HG02588 (cell line): ENCODE data around the gene LRRC59.

Experiments used
- ATAC-seq: cut with Tn5 transposase; IDR thresholded peaks from one replicate; pipeline ENCODE4 v1.9.1; 2021; ENCODE audit warnings: mild to moderate bottlenecking, moderate library complexity; ENCODE audit not compliant: unreplicated experiment

LRRC59 gene

DNA sequence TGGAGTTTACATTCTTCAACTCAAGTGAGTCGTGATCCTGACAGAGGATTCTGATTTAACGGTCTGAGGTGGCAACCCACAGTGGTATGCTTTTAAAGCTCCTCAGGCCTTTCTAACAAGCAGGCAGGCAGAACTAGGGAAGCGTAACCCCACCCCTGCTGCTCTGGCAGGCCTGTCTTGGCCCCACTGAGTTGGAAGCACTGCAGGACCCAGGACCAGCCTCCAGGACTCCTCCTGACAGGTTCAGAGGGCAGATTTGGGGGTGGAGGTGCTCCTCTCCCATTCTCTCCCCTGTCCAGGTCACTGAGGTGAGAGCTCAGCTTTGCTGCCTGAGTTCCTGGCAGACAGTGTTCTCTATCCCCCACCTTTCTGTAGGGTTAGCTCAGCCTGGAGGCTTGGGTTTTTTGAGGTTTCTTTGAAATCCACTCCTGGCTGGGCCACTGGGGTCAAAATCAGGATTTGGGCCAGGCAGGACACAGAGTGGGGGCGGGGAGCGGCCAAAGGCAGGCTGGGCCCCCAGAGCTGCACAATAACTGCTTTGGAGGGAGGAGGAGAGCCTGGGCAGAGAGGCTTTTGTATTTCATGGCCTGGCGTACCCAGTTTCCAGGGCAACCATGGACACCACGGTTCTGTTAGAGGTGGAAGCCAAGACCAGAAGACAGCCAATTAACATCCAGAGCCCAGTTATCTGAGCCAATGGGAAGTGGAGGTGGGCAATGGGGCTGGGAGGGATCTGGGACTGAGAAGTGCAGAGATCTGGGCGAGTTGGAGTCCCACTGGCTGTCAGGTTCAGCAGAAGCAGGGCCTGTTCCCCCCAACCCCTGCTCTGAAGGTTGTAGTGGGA lies 33.9 kb downstream of the LRRC59 start:
- ATAC-seq: no peak

DNA sequence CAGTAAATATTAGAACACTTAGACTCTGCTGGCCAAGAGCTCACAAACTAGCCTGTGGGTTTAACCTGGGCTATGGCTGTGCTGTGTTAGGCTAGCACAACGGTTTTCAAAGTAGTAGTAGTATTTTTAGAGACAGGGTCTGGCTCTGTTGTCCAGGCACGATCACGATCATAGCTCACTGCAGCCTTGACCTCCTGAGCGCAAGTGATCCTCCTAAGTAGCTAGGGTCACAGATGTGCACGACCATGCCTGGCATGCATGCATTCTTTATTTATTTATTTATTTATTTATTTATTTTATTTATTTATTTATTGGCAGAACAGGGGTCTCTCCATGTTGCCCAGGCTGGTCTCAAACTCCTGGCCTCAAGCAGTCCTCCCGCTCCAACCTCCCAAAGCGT lies 34.7 kb downstream of the LRRC59 start:
- no peak for ATAC-seq

DNA sequence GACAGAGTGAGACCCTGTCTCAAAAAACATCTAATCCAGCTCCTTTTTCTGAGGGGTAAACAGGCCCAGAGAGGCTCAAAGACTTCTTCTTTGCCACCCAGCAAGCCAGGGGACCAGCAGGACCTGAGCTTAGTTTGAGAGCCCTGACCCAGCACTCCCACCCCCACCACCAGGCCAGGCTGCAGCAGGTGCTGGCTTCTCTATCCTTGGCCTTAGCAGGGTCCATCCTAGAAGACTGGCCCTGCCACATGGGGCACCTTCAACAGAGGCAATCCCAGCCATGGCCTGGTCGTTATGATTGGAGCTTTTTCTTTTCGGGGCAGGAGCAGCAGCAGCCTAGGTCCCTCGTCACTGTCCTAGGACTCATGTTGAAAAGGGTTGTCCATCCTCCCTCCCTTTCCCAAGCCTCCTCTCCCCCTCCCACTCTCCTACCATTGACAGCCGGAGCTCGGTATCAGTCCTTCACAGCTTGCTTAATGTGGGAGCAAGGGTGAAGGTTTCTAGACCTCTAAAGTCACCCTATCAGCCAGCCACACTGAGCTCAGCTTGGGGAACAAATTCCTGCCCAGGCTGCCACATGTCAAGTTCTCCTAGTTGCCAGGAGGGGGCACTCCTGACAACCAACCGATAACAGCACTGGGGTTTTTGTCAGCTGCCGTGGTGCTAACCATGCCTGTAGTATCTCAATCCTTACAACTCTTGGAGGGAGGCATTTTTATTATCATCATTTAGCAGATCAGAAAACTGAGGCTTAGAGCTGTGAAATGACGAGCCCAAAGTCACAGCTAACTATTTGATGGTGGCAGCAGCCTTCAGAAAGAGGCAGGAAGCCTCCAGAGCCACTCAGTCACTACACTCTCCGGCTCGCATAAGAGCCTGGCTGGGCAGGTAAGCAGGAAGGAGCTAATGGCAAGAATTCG lies 35.5 kb downstream of the LRRC59 start:
- no peak for ATAC-seq

DNA sequence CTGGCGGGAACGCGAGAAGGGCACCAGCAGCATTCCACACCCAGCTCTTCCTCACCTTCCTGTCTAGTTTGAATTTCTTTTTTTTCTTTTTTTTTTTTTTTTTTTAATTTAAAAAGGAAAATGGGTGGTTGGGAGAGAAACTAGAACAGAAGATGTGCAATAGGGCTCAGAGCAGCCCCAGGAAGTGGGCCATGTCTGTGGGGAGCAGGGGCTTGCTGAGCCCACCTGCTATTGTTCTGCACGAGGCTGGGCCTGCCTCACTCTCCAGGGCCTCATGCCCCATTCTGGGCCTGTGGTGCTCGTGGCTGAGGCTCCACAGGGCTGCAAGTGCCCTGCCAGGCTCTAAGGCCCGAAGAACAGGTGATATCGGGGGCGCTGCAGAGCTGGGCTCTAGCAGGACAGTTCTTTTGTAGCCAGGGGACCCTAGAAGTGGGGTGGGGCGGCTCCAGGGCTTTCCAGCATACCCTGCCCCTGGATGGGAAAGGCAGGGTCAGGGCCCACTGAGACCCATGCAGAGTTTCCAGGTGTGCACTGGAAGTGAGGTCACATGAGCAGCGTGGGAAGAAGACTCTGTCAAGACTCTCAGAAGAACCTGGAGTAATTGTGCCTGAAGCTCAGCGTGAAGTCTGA lies 36.7 kb downstream of the LRRC59 start:
- no peak for ATAC-seq

DNA sequence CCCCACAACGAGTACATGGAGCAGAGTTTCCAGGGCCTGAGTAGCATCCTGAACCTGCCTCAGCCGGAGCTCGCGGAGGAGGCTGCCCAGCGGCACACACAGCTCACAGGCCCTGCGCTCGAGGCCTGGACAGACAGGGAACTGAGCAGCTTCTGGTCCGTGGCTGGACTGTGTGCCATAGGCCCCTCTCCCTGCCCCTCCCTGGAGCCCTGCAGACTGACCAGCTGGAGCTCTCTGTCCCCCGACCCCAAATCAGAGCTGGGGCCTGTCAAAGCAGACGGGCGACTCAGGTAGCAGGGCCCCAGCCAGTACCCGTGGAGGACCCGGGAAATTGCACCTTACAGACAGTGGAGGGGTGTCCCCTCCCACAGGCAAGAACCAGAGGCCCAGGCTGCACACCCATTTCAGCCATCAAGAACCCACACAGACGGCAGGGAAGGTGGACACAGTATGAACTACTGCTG lies 37.3 kb downstream of the LRRC59 start:
- ATAC-seq: no peak

DNA sequence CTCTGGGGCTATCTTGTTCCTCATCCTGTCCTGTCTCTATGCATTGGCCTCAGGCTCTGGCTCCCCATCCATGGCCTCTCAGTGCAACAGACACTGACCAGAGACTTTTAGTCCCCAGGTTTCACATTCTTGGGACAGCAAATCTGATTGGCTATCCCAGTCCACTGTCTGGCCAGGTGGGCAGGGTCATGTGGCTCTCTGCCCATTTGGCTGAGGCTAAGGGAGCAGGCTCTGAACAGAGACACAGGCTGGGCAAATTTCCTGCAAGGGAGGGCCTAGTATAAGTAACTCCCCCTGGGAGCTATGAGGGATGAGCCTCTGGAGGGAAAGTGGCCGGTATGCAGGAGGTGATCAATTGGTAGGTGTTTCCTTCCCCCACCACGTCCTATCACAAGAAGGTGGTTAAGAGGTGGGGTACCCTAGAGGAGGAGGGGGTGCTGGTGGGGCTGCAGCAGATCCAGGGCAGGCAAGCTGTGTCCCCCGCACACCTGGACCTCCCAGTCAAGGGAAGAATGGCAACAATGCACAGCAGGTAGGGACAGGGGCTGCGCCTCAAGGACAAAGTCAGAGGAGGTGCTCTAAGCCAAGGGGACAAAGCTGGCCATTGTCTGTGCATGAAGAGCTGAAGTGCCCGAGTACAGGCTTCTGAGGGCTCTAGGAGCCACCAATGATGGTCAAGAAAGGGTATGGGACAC lies 38.2 kb downstream of the LRRC59 start:
- no peak for ATAC-seq

DNA sequence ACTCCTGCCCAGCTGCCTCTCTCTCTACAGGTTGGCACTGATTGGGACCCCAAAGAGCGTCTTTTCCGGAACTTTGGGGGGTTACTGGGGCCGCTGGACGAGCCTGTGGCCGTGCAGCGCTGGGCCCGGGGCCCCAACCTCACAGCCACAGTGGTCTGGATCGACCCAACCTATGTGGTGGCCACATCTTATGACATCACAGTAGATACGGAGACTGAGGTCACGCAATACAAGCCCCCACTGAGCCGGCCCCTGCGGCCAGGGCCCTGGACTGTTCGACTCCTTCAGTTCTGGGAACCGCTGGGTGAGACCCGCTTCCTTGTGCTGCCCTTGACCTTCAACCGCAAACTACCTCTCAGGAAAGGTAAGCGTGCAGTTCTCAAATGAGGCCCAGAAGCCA lies 39.1 kb downstream of the LRRC59 start:
- no peak for ATAC-seq

DNA sequence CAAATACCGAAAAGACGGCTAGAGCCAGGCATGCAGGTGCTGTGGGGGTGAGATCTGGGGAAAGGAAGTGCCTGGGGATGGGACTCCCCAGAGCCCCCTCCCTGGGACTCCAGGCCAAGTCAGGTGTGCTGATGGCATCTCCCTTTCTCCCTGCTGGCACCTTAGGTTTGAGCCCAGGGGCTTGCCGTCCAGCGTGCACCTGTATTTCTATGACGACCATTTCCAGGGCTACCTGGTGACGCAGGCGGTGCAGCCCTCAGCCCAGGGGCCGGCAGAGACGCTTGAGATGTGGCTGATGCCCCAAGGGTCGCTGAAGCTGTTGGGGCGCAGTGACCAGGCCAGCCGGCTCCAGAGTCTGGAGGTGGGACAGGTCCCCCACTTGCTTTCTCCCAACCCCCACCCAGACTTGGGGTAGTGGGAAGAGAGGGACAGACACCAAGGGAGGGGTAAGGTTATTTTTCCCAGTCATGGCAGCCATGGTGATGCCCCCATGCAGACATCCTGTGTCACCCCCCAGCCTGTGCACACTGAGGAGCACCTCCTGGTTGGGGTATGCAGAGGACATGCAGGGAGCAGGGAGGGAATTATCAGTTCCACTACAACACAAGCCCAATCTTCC lies 40.3 kb downstream of the LRRC59 start:
- no peak for ATAC-seq

DNA sequence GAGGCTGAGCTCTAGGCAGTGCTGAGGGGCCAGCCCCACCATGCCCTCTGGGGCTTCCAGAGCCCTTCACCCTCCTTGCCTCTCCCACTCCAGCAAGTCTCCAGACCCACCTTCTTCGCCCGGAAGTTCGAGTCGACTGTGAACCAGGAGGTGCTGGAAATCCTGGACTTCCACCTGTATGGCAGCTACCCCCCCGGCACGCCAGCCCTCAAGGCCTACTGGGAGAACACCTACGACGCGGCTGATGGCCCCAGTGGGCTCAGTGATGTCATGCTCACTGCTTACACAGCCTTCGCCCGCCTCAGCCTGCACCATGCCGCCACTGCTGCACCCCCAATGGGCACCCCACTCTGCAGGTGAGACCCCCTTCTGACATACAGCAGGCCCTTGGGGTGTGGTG lies 40.9 kb downstream of the LRRC59 start:
- ATAC-seq: no peak

DNA sequence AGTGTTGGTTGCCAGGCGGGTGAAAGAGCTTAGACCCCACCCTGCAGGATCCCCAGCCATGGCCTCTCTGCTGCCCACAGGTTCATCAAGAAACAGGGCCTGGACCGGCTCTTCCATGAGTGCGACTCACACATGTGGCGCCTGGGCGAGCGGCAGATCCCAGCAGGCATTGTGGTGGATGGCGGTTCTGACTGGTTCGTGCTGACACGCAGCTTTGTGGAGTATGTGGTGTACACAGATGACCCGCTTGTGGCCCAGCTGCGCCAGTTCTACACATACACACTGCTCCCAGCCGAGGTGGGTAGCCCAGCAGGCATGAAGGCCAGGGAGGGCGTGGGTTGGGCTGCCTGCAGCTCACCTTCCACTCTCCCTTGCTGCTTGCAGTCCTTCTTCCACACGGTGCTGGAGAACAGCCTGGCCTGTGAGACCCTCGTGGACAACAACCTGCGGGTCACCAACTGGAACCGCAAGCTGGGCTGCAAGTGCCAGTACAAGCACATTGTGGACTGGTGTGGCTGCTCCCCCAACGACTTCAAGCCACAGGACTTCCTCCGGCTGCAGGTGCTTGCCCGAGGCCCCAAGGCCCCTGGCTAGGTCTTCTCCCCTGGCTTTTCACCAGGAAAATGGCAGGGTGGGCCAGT lies 41.5 kb downstream of the LRRC59 start:
- ATAC-seq: no peak

DNA sequence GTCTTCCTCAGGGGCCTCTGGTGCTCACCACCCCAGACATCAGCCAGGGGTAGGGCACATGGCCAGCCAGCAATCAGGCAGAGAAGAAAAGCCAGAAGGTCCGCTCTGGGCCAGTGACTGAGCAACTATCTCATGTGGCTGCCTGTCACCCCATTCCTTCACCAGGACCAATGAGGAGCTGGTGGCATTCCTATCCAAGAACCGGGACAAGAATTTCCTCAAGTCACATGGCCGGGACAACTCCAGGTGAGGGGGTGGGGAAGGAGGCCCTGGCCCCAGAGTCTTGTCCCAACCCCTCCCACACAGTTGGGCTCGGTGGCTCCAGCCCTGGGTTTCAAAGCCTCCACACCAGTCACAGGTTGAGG lies 42.0 kb downstream of the LRRC59 start:
- ATAC-seq: no peak

DNA sequence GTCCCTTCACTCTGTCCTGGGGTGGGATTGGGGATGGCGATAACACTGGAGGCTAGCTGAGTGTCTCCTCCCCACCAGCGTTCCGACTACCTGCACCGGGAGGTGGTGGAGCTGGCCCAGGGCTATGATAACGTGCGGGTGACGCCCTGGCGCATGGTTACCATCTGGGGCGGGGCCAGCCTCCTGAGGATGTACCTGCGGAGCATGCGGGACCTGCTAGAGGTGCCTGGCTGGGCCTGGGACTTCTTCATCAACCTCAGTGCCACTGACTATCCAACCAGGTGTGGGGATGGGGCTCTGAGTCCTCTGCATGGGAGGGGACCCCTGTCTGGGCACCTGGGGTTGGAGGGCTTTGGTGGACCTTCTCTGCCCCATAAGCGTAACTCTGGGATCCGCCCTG lies 42.5 kb downstream of the LRRC59 start:
- no peak for ATAC-seq

DNA sequence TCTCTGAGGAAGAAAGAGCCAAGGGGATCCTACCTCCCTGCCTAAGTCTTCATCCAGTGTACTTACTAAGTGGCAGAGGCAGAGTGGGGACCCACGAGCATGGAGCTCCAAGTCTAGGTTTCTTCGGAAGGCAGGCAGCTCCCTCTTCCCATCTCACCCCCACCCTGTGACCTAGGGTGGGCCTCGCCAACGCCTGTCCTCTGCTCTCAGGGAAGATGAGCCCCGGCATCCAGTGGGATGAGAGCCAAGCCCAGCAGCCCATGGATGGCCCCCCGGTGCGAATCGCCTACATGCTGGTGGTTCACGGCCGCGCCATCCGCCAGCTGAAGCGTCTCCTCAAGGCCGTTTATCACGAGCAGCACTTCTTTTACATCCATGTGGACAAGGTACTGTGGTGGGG lies 43.1 kb downstream of the LRRC59 start:
- ATAC-seq: no peak

DNA sequence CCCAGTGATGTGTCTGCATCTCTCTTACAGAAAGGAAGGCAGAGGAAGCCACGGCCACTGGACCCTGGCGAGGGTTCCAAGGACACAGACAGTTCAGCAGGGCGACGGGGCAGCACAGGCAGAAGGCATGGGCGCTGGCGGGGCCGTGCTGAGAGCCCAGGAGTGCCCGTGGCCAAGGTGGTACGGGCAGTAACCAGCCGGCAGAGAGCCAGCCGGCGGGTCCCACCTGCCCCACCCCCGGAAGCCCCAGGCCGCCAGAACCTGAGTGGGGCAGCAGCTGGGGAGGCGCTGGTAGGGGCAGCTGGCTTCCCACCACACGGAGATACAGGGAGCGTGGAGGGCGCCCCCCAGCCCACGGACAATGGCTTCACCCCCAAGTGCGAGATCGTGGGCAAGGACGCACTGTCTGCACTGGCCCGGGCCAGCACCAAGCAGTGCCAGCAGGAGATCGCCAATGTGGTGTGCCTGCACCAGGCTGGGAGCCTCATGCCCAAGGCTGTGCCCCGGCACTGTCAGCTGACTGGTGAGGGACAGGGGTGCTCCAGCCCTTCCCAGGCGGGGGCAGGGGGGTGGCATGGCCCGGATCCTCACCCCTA lies 43.6 kb downstream of the LRRC59 start:
- no peak for ATAC-seq

DNA sequence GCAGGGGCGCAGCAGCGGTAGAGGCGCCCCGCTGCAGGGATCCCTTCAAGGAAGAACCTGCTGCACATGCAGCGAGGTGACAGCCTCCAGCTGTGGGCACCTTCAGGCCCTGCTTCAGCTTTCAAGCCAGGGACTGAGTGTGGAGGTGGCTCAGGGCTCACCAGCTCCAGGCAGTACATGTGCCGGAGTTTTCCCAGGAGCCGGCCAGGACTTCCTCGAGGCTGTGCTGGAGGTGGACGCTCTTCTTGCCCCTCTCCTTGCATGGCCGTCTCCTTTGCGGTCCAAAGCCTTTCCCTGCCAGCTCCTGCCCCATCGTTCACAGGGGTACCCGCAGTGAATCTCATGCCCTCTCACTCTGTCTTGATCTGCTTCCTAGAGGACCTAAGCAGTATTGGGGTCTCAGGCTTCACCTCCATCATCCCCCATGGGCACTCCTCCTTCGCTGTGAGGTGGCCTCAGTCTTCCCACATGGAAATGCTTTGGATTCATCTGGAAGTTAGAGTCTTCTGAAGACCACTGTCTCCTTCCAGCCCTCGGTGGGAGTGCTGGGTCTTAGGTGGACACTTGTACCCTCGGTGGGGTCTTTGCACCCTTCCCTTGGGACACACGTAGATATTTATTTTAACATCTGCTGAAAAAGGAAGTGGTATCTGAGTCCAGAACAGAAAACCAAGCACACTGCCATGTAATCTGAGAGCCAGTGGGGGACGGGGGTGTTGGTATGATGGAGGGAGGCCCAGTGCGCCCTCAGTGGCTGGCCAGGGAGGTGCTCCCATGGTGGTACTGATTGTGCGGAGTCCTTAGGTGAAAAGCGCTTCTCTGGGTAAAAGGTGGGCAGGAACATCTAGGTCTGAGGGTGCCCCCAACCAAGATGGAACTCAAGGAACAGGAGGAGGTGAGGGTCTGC lies 44.4 kb downstream of the LRRC59 start:
- ATAC-seq: no peak

DNA sequence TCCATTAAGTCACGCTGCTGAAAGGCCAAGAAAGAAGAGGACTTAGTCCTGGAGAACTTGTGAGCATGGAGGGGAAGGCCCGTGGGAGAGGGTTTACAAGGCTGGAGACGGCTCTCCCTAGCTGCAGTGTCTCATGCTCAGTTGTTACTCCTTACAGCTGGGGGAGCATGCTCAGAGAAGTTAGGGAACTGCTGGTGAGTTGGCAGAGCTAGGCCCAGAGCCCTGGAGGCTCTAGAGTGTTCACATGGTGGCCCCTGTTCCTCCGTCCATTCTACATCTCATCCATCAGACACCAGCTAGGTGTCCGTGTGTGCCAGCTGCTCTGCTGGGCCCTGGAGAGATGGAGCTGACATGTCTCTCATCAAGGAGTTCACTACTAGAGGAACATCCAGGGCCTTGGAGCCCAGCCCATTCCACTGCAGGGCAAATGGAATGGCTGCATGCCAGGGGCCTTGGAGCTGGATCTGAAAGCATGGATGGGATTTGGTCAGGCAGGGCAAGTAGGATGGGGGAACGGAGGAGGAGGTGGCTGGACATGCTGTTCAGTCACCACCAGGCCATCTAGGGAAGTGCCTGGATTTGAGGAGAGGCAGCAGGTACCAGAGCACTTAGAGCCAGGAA lies 45.1 kb downstream of the LRRC59 start:
- no peak for ATAC-seq

DNA sequence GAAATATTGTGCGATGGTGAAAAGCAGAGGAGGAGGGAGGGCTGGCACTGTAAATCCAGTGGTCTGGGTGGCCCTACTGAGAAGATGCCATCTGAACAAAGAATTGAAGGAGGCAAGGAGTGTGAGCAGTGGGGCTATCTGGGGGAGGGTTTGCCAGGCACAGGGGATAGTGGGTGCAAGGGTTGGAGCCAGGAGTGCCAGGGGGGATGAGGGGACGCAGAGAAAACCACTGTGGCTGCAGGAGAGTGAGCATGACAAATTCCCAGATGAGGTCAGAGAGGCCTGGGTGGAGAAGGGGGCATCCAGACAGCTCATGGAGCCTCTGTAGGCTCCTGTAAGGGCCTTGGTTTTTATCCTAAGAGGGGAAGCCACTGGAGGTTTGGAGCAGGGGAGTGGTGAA lies 46.6 kb downstream of the LRRC59 start:
- no peak for ATAC-seq

DNA sequence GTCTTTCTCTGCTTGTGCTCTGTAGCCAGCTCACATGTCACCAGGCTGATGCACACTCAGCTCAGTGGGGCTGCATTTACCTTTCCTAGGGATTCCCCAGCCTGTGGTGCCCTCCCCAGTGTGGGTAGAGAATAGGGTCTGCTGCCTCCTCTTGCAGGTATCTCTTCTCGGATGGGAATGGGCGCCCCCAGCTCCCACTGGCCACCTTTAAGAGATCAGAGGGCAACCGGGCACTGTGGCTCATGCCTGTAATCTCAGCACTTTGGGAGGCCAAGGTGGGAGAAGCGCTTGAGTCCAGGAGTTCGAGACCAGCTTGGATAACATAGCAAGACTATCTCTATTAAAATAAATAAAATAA lies 48.1 kb downstream of the LRRC59 start:
- no peak for ATAC-seq
